Panc1 (cell line): Measurements from ENCODE around the gene PAAF1. TPM values are rescaled to one million over a fixed set of nuclear protein-coding genes. Genes with fewer than 3 reads are reported as not detected.

Source experiments
- ATAC-seq: fragments of 200-7000 bp; cut with Tn5 transposase; 2 replicates; pipeline ENCODE4 v1.9.1; 2020; ENCODE audit warnings: mild to moderate bottlenecking, moderate library complexity
- BruUV-seq: library from RNA; stranded (reverse); fragments of 400-500 nt; replicated peaks from 2 replicates; lab custom pipeline; 2021; lab: Mats Ljungman, UMichigan
- CTCF ChIA-PET: fragments of 300-600 bp; sonication (Branson Sonifier 250); formaldehyde crosslinking; loops from one replicate; lab custom pipeline; 2022; ENCODE audit warnings: antibody characterized with exemption; lab: Charles Lee
- POLR2A ChIA-PET: fragments of 300-600 bp; sonication (Branson Sonifier 250); formaldehyde crosslinking; loops from one replicate; lab custom pipeline; 2022; ENCODE audit warnings: antibody characterized with exemption; lab: Charles Lee
- DNase-seq: peaks from one replicate; pipeline ENCODE4 v3.0.0-alpha.2; 2010; ENCODE audit warnings: low read depth, low spot score
- H3K27ac ChIP-seq: 2 replicates; pipeline ENCODE4 v1.5.1; 2011; ENCODE audit warnings: mild to moderate bottlenecking, low read length, inconsistent platforms
- H3K27me3 ChIP-seq: fragments of 200-500 bp; sonication (Bioruptor generic); 2 replicates; pipeline ENCODE4 v1.6.0; 2014; ENCODE audit warnings: low read length, inconsistent platforms; ENCODE audit not compliant: control insufficient read depth, insufficient read depth
- H3K36me3 ChIP-seq: fragments of 200-500 bp; sonication (Bioruptor generic); 2 replicates; pipeline ENCODE4 v1.5.1; 2014; ENCODE audit warnings: inconsistent platforms, mild to moderate bottlenecking, low read length, moderate library complexity; ENCODE audit not compliant: control insufficient read depth, insufficient read depth
- H3K4me1 ChIP-seq: 2 replicates; pipeline ENCODE4 v1.5.1; 2011; ENCODE audit warnings: inconsistent platforms, mild to moderate bottlenecking, low read length, moderate library complexity; ENCODE audit not compliant: control insufficient read depth, insufficient read depth
- H3K4me3 ChIP-seq, 2 experiments: 2 replicates each; pipeline ENCODE4 v1.5.1; 2011 to 2012; ENCODE audit warnings: low read depth in 2 of 2, low read length in 2 of 2, mild to moderate bottlenecking in 2 of 2, inconsistent platforms in 1 of 2, moderate library complexity in 1 of 2
- H3K9me3 ChIP-seq: fragments of 200-500 bp; sonication (Bioruptor generic); 2 replicates; pipeline ENCODE4 v1.5.1; 2014; ENCODE audit warnings: low read depth, mild to moderate bottlenecking, inconsistent platforms, low read length, moderate library complexity; ENCODE audit not compliant: control insufficient read depth, insufficient read depth
- POLR2AphosphoS5 ChIP-seq: IDR thresholded peaks from 2 replicates; pipeline ENCODE4 v1.6.1; 2012; ENCODE audit warnings: mild to moderate bottlenecking, low read depth, low read length, moderate library complexity
- SIN3A ChIP-seq: IDR thresholded peaks from 2 replicates; pipeline ENCODE4 v1.6.1; 2012; ENCODE audit warnings: low read depth, mild to moderate bottlenecking, low read length, moderate library complexity, borderline replicate concordance; ENCODE audit not compliant: insufficient read depth
- TCF7L2 ChIP-seq: IDR thresholded peaks from 2 replicates; pipeline ENCODE4 v1.6.1; 2011; ENCODE audit warnings: mild to moderate bottlenecking, low read depth, low read length, inconsistent platforms
- in situ Hi-C: cut with HindIII; loops from 2 replicates; pipeline ENCODE4 v1.10.0; 2016; ENCODE audit warnings: low sequenced_read_pairs, low pct_unique_long_range_greater_than_20kb
- intact Hi-C: fragments of 100-400 bp; cut with micrococcal nuclease; formaldehyde crosslinking; loops from one replicate; pipeline ENCODE4 v1.10.0; 2022; ENCODE audit not compliant: unreplicated experiment
- total RNA-seq: library from RNA; stranded (reverse); gene quantifications from one replicate; pipeline ENCODE4 v1.2.1, GENCODE V29; 2021; ENCODE audit not compliant: unreplicated experiment
- TF ChIP-seq, protein P1 (sequence below): fragments of 450-650 bp; IDR thresholded peaks from 2 replicates; pipeline ENCODE4 v1.5.1; 2017; ENCODE audit warnings: mild to moderate bottlenecking
- TF ChIP-seq, protein P2 (sequence below), 2 experiments: IDR thresholded peaks; 2 replicates each; pipeline ENCODE4 v1.6.1; 2011 to 2012; ENCODE audit warnings: low read depth in 2 of 2, control low read depth in 1 of 2, low read length in 1 of 2, mild to moderate bottlenecking in 1 of 2, moderate library complexity in 1 of 2; ENCODE audit not compliant: insufficient read depth in 1 of 2

PAAF1 gene
- total RNA-seq, 1 experiment from 2014 or later: 22.1 TPM

DNA sequence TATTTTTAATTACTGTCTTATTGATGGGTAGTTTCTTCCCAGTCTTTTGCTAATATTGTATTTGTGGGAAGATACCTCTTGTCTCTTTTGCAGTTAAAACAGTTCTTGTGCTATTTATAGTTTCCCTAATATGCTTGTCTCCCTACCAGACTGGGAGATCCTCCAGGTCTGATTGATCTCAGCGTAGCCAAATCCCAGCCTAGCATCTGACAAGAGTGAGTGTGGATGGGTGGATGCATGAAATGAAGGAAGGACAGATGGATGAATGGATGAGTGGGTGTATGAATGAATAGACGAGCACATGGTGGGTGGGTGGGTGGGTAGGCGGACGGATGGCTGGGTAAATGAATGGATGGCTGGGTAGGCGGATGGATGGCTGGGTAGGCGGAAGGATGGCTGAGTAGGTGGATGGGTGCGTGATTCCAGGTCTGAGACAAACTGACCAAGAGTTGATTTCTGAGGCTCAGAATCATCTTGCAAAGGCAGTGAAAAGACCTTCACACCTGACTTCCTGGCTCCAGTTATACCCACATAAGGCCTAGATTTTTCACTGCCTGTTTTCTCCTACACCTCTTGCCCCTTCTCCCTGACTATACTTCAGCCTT lies 85.4 kb downstream of the PAAF1 start:
- POLR2A ChIA-PET: no interaction called here
- DNase-seq: no peak
- in situ Hi-C loops: no loop called here

DNA sequence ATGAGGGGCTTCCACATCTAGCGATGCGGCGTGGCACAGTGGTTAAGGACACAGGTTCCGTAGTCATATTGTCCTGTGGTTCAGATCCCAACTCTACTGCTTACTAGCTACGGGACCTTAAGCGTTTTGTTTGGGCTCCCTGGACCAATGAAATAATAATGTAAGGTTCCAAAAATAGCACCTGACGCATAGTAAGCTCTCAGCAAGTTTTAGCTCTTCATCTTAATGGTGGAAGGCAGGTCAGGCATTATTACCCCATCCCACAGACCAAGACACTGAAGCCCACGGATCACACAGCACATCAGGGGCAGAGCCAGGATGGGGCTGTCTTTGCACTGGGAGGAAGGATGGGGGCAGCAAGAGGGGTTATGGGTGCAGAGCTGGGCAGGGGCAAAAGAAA lies 87.1 kb downstream of the PAAF1 start:
- TF ChIP-seq POLR2AphosphoS5 (no peak), TCF7L2 (no peak), SIN3A (no peak)
- TF ChIP-seq, protein P1, sequence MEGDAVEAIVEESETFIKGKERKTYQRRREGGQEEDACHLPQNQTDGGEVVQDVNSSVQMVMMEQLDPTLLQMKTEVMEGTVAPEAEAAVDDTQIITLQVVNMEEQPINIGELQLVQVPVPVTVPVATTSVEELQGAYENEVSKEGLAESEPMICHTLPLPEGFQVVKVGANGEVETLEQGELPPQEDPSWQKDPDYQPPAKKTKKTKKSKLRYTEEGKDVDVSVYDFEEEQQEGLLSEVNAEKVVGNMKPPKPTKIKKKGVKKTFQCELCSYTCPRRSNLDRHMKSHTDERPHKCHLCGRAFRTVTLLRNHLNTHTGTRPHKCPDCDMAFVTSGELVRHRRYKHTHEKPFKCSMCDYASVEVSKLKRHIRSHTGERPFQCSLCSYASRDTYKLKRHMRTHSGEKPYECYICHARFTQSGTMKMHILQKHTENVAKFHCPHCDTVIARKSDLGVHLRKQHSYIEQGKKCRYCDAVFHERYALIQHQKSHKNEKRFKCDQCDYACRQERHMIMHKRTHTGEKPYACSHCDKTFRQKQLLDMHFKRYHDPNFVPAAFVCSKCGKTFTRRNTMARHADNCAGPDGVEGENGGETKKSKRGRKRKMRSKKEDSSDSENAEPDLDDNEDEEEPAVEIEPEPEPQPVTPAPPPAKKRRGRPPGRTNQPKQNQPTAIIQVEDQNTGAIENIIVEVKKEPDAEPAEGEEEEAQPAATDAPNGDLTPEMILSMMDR: no peak
- TF ChIP-seq, protein P2, sequence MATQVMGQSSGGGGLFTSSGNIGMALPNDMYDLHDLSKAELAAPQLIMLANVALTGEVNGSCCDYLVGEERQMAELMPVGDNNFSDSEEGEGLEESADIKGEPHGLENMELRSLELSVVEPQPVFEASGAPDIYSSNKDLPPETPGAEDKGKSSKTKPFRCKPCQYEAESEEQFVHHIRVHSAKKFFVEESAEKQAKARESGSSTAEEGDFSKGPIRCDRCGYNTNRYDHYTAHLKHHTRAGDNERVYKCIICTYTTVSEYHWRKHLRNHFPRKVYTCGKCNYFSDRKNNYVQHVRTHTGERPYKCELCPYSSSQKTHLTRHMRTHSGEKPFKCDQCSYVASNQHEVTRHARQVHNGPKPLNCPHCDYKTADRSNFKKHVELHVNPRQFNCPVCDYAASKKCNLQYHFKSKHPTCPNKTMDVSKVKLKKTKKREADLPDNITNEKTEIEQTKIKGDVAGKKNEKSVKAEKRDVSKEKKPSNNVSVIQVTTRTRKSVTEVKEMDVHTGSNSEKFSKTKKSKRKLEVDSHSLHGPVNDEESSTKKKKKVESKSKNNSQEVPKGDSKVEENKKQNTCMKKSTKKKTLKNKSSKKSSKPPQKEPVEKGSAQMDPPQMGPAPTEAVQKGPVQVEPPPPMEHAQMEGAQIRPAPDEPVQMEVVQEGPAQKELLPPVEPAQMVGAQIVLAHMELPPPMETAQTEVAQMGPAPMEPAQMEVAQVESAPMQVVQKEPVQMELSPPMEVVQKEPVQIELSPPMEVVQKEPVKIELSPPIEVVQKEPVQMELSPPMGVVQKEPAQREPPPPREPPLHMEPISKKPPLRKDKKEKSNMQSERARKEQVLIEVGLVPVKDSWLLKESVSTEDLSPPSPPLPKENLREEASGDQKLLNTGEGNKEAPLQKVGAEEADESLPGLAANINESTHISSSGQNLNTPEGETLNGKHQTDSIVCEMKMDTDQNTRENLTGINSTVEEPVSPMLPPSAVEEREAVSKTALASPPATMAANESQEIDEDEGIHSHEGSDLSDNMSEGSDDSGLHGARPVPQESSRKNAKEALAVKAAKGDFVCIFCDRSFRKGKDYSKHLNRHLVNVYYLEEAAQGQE (IDR thresholded peaks at IDR 0.05; ENCODE audit: insufficient read depth in 1 of 2, low read depth in 2 of 2, low read length in 1 of 2): no peak
- Histone ChIP-seq H3K27me3 (no peaks in the 10 kb centered on the region), H3K9me3 (no peaks in the 10 kb centered on the region), H3K4me1 (peaks cover 9% of the 10 kb centered on the region), H3K27ac (0 out of 2 replicates have a peak overlapping the region, but pooled peaks have one; percentile 8), H3K4me3 (no peak overlapping the region), H3K36me3 (no peaks in the 10 kb centered on the region)
- intact Hi-C loops: loop anchor here (10.0 kb wide), 1 partner anchor 131 kb away; no protein-coding TSS in a partner anchor
- in situ Hi-C loops: no loop called here
- ATAC-seq (no peak), DNase-seq (no peak)
- ChIA-PET POLR2A (no interaction called here), CTCF (interaction anchor here (0.6 to 1.2 kb wide), 4 partner anchors 32 to 292 kb away, joined by 3 to 6 read pairs (median 4); partner anchors contain the start of gene C2CD3)
- BruUV-seq: no TSS peak

More for the DNA sequence above, 85.4 kb downstream of the PAAF1 start:
- TF ChIP-seq, protein P2 (IDR thresholded peaks at IDR 0.05; ENCODE audit: insufficient read depth in 1 of 2, low read depth in 2 of 2, low read length in 1 of 2): no peak
- TF ChIP-seq, protein P1: no peak
- TF ChIP-seq TCF7L2: no peak
- no TSS peak for BruUV-seq
- intact Hi-C loops: loop anchor here (10.0 kb wide), 1 partner anchor 133 kb away; no protein-coding TSS in a partner anchor
- H3K27me3 ChIP-seq: no peaks in the 10 kb centered on the region
- ATAC-seq: no peak
- no peak overlapping the region for H3K4me3 ChIP-seq
- H3K27ac ChIP-seq: no peak overlapping the region
- H3K4me1 ChIP-seq: peaks cover 9% of the 10 kb centered on the region
- CTCF ChIA-PET: no interaction called here
- H3K9me3 ChIP-seq: no peaks in the 10 kb centered on the region
- no peaks in the 10 kb centered on the region for H3K36me3 ChIP-seq
